Tibial artery (tissue), 4 donors: ENCODE data around the gene TXNRD1.

Source experiments
- DNase-seq, 2 donors: peaks; one replicate each; pipeline ENCODE4 v3.0.0-alpha.2; 2019
- H3K27ac ChIP-seq, 2 donors: fragments of 200-600 bp; sonication (generic) in 1 of 2; 1 replicate in 1 of 2; 2 replicates in 1 of 2; pipeline ENCODE4 v1.5.1; 2018 to 2019; ENCODE audit warnings: mild to moderate bottlenecking in 1 of 2
- H3K27me3 ChIP-seq, 2 donors: fragments of 200-600 bp; sonication (generic) in 1 of 2; one replicate each; pipeline versions ENCODE4 v1.5.1 to v1.6.0; 2016 to 2019
- H3K36me3 ChIP-seq, 3 donors: fragments of 200-600 bp; sonication (generic) in 2 of 3; one replicate each; pipeline ENCODE4 v1.5.1; 2016 to 2019; ENCODE audit warnings: mild to moderate bottlenecking in 2 of 3
- H3K4me1 ChIP-seq, 4 donors: fragments of 200-600 bp; sonication (generic) in 2 of 4; 1 replicate in 3 of 4; 2 replicates in 1 of 4; pipeline ENCODE4 v1.5.1; 2016 to 2019
- H3K4me3 ChIP-seq, 2 donors: fragments of 200-600 bp; sonication (generic) in 1 of 2; 1 replicate in 1 of 2; 2 replicates in 1 of 2; pipeline ENCODE4 v1.5.1; 2018 to 2019; ENCODE audit warnings: mild to moderate bottlenecking in 2 of 2
- H3K9me3 ChIP-seq, 3 donors: fragments of 200-600 bp; sonication (generic) in 1 of 3; one replicate each; pipeline ENCODE4 v1.5.1; 2016 to 2019
- CTCF ChIP-seq, 2 experiments: fragments of 200-600 bp in 1 of 2; fragments of 450-650 bp in 1 of 2; IDR thresholded peaks; one replicate each; pipeline ENCODE4 v1.5.1; 2017 to 2019; ENCODE audit warnings: antibody characterized with exemption in 2 of 2, mild to moderate bottlenecking in 1 of 2, moderate library complexity in 1 of 2
- intact Hi-C: fragments of 100-400 bp; cut with DNase I; formaldehyde crosslinking; loops from one replicate; pipeline ENCODE4 v1.15.0; 2023; ENCODE audit warnings: low total_unique reads

TXNRD1 gene

GRCh38 chr12:104372061-104372720, 156.6 kb downstream of the TXNRD1 start:
- DNase-seq: no peak
- intact Hi-C loops: no loop called here

GRCh38 chr12:104372721-104373335, 157.2 kb downstream of the TXNRD1 start:
- TF ChIP-seq CTCF (IDR thresholded peaks at IDR 0.05): no peak
- intact Hi-C loops: no loop called here
- no peak for DNase-seq

More at GRCh38 chr12:104372061-104372720, 156.6 kb downstream of the TXNRD1 start:
- Histone ChIP-seq H3K4me1 (peaks cover 0 to 6% (median 2%) of the 10 kb centered on the region in 4 donors), H3K27ac (no peak overlapping the region), H3K4me3 (no peak overlapping the region), H3K9me3 (peaks cover 0 to 9% (median 7%) of the 10 kb centered on the region in 3 donors), H3K27me3 (no peaks in the 10 kb centered on the region), H3K36me3 (no peaks in the 10 kb centered on the region)
- no peak for TF ChIP-seq CTCF (IDR thresholded peaks at IDR 0.05)

GRCh38 chr12:104374071-104374470, 158.5 kb downstream of the TXNRD1 start:
- Histone ChIP-seq H3K4me1 (peaks cover 0 to 6% (median 2%) of the 10 kb centered on the region in 4 donors), H3K9me3 (peaks cover 0 to 9% (median 7%) of the 10 kb centered on the region in 3 donors), H3K27ac (no peak overlapping the region), H3K27me3 (no peaks in the 10 kb centered on the region), H3K36me3 (no peaks in the 10 kb centered on the region), H3K4me3 (no peak overlapping the region)
- no peak for TF ChIP-seq CTCF (IDR thresholded peaks at IDR 0.05)
- no peak for DNase-seq
- intact Hi-C loops: no loop called here

More at GRCh38 chr12:104372721-104373335, 157.2 kb downstream of the TXNRD1 start:
- H3K27me3 ChIP-seq: no peaks in the 10 kb centered on the region
- peaks cover 0 to 9% (median 7%) of the 10 kb centered on the region in 3 donors for H3K9me3 ChIP-seq
- peaks cover 0 to 6% (median 2%) of the 10 kb centered on the region in 4 donors for H3K4me1 ChIP-seq
- no peaks in the 10 kb centered on the region for H3K36me3 ChIP-seq
- no peak overlapping the region for H3K4me3 ChIP-seq
- H3K27ac ChIP-seq: no peak overlapping the region

GRCh38 chr12:104374806-104375205, 159.2 kb downstream of the TXNRD1 start:
- Histone ChIP-seq H3K4me1 (peaks cover 0 to 6% (median 2%) of the 10 kb centered on the region in 4 donors), H3K9me3 (peaks cover 0 to 5% (median 2%) of the 10 kb centered on the region in 3 donors), H3K36me3 (no peaks in the 10 kb centered on the region), H3K27ac (no peak overlapping the region), H3K27me3 (no peaks in the 10 kb centered on the region), H3K4me3 (no peak overlapping the region)
- DNase-seq: no peak
- intact Hi-C loops: no loop called here
- no peak for TF ChIP-seq CTCF (IDR thresholded peaks at IDR 0.05)

GRCh38 chr12:104375775-104376174, 160.2 kb downstream of the TXNRD1 start:
- Histone ChIP-seq H3K27ac (no peak overlapping the region), H3K9me3 (no peaks in the 10 kb centered on the region), H3K4me3 (no peak overlapping the region), H3K27me3 (no peaks in the 10 kb centered on the region), H3K36me3 (no peaks in the 10 kb centered on the region), H3K4me1 (peaks cover 0 to 6% (median 2%) of the 10 kb centered on the region in 4 donors)
- no peak for DNase-seq
- intact Hi-C loops: no loop called here
- no peak for TF ChIP-seq CTCF (IDR thresholded peaks at IDR 0.05)
